Measurements from ENCODE around the gene RPUSD1. TPM values are rescaled to one million over a fixed set of nuclear protein-coding genes. Genes with fewer than 3 reads are reported as not detected.

RPUSD1 gene
- total and polyA plus RNA-seq, 3 donors from 2014 or later = 11.4 to 24.0 (median 18.6) TPM

DNA sequence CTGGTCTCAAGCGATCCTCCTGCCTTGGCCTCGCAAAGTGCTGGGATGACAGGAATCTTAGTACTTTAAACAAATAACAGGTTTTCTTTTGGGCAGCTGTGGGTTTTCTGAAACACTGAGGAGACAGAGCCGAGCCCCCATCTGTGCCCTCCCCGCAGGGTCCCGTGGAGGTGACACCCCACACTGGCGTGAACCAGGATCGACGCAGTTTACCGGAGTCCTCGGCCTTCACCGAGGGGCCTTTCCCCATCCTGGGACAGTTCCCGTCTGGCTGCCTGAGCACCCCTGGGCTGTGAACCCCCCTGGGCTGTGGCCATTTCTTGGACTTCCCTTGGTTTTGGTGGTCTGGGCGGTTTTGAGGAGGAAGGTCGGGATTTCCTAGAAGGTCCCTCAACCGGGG is 27.7 kb upstream of the RPUSD1 start:
- Histone ChIP-seq H3K36me3 (ENCODE audit: low read depth, missing control alignments) (no peaks in the 10 kb centered on the region), H3K4me1 (no peaks in the 10 kb centered on the region), H3K4me3 (no peak overlapping the region), H3K27me3 (no peaks in the 10 kb centered on the region), H3K9me3 (no peaks in the 10 kb centered on the region), H3K27ac (no peak overlapping the region)
- no peak for DNase-seq
- TF ChIP-seq, protein P1, sequence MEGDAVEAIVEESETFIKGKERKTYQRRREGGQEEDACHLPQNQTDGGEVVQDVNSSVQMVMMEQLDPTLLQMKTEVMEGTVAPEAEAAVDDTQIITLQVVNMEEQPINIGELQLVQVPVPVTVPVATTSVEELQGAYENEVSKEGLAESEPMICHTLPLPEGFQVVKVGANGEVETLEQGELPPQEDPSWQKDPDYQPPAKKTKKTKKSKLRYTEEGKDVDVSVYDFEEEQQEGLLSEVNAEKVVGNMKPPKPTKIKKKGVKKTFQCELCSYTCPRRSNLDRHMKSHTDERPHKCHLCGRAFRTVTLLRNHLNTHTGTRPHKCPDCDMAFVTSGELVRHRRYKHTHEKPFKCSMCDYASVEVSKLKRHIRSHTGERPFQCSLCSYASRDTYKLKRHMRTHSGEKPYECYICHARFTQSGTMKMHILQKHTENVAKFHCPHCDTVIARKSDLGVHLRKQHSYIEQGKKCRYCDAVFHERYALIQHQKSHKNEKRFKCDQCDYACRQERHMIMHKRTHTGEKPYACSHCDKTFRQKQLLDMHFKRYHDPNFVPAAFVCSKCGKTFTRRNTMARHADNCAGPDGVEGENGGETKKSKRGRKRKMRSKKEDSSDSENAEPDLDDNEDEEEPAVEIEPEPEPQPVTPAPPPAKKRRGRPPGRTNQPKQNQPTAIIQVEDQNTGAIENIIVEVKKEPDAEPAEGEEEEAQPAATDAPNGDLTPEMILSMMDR (IDR thresholded peaks at IDR 0.05) = no peak
- no peak for TF ChIP-seq POLR2A (IDR thresholded peaks at IDR 0.05)
- intact Hi-C loops (cut with DNase I; ENCODE audit: low total_unique reads) = loop anchor here (10.0 kb wide), 1 partner anchor 239 kb away; no protein-coding TSS in a partner anchor
- WGBS, 2 donors = 94 to 95% methylated on average over 15 of the region's 15 CpGs

DNA sequence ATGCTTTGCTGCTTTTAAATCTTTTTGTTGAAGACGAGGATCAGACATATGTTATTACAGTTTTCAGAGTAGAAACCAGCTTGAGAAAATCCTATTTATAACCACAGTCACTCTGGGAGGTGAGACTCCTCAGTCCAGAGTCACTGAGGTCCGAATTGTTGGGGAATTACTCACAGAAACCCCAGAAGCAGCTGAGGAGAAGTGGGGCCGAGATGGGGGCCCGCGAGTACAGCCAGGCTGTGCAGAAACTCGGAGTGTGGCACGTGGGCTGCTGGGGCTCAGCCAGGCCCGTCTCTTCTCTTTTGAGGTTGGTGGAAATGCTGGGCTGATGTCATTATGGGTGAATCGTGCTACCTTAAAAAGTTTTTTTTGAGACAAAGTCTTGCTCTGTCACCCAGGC is 26.8 kb upstream of the RPUSD1 start:
- no peak overlapping the region for H3K4me3 ChIP-seq
- 85 to 88% methylated on average over 9 of the region's 9 CpGs for WGBS, 2 donors
- TF ChIP-seq, protein P1 (IDR thresholded peaks at IDR 0.05) = no peak
- no peak for TF ChIP-seq POLR2A (IDR thresholded peaks at IDR 0.05)
- DNase-seq = no peak
- H3K27ac ChIP-seq = no peak overlapping the region
- H3K4me1 ChIP-seq = no peaks in the 10 kb centered on the region
- intact Hi-C loops (cut with DNase I; ENCODE audit: low total_unique reads) = loop anchor here (10.0 kb wide), 1 partner anchor 240 kb away; no protein-coding TSS in a partner anchor
- H3K9me3 ChIP-seq = no peaks in the 10 kb centered on the region
- no peaks in the 10 kb centered on the region for H3K27me3 ChIP-seq
- H3K36me3 ChIP-seq (ENCODE audit: low read depth, missing control alignments) = no peaks in the 10 kb centered on the region

DNA sequence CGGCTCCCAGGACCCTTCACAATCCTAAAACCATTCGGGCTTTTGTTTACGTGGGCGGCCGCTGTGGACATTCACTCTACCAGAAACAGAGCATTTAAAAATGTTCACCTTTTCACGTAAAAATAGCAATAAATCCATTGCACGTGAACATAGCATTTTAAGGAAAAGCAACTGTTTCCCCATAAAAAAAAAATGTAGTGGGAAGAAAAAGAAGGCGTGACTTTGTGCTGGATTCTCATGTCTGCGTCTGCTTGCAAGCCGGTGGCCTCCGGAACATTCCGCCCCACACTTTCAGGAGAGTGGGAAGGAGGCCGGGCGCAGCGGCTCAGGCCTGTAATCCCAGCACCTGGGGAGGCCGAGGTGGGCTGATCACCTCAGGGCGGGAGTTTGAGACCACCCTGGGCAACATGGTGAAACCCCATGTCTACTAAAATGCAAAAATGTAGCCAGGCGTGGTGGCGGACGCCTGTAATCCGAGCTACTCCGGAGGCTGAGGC is 25.8 kb upstream of the RPUSD1 start:
- no peaks in the 10 kb centered on the region for H3K36me3 ChIP-seq (ENCODE audit: low read depth, missing control alignments)
- no peak overlapping the region for H3K27ac ChIP-seq
- DNase-seq = no peak
- intact Hi-C loops (cut with DNase I; ENCODE audit: low total_unique reads) = loop anchor here (10.0 kb wide), 1 partner anchor 241 kb away; no protein-coding TSS in a partner anchor
- no peaks in the 10 kb centered on the region for H3K9me3 ChIP-seq
- WGBS, 2 donors = 35 to 54% methylated on average over 22 of the region's 22 CpGs
- no peak overlapping the region for H3K4me3 ChIP-seq
- TF ChIP-seq POLR2A (IDR thresholded peaks at IDR 0.05) = no peak
- TF ChIP-seq, protein P1 (IDR thresholded peaks at IDR 0.05) = no peak
- no peaks in the 10 kb centered on the region for H3K27me3 ChIP-seq
- no peaks in the 10 kb centered on the region for H3K4me1 ChIP-seq

DNA sequence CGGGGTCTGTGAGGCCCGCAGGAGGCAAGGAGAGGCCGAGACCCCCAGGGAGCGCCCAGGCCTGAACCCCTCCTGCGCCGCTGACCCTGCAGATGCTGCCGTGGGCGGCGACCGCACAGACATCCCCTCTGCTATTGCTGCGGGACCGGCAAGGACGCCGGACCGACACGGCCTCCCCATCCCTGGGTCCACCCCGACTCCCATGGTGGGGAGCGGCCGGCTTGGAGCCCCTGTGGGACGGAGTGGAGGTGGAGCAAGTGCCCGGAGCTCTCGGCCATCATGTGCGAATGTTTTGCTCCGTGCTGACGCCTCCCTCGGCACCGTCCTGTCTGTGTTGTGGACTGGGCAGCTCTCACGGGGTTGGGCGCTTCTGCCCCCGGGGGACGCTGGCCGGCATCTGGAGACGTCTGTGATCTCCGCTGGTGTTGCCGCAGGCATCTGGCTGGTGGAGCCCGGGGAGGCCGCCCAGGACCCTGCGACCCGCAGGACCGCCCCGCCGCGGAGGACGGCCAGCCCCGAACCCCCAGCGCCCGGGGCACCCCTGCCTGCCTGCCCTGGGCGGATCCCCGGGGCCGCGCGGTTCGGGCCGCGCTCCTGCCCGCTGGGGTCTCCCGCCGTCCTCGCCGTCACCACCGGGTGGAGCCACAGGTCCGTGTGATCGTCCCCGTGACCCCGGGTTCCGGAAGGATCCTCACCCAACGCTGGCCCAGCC is 25.2 kb upstream of the RPUSD1 start:
- no peak overlapping the region for H3K27ac ChIP-seq
- 4 to 19% methylated on average over 9 to 42 of the region's 67 CpGs for WGBS, 2 donors
- DNase-seq = peak; percentile 50
- H3K9me3 ChIP-seq = no peaks in the 10 kb centered on the region
- no peaks in the 10 kb centered on the region for H3K27me3 ChIP-seq
- no peaks in the 10 kb centered on the region for H3K36me3 ChIP-seq (ENCODE audit: low read depth, missing control alignments)
- H3K4me1 ChIP-seq = peaks cover 3% of the 10 kb centered on the region
- no peak for TF ChIP-seq POLR2A (IDR thresholded peaks at IDR 0.05)
- TF ChIP-seq, protein P1 (IDR thresholded peaks at IDR 0.05) = peak; percentile 53 to 61 (median 55)
- peak overlapping the region in 1 of 2 donors; percentile 17 for H3K4me3 ChIP-seq
- intact Hi-C loops (cut with DNase I; ENCODE audit: low total_unique reads) = loop anchor here (10.0 kb wide), 1 partner anchor 241 kb away; no protein-coding TSS in a partner anchor
